Skeletal muscle satellite cell (primary cell): ENCODE measurements around the gene SNIP1.
A peak's percentile ranks its signal among the peaks of the same experiment; 100 is the strongest.
"Not testable (repeated sequence)": the region's sequence is repeated elsewhere in the genome, so short reads cannot be mapped to it uniquely, and the experiment has no call there.

ENCODE experiments used
- H3K27me3 ChIP-seq: 2 replicates; pipeline ENCODE4 v1.7.0; 2013; ENCODE audit warnings: low read length; ENCODE audit not compliant: control insufficient read depth, insufficient read depth
- H3K36me3 ChIP-seq: 2 replicates; pipeline ENCODE4 v1.7.0; 2013; ENCODE audit warnings: mild to moderate bottlenecking, control low read depth, low read length; ENCODE audit not compliant: insufficient read depth
- H3K4me1 ChIP-seq: 2 replicates; pipeline ENCODE4 v1.7.0; 2013; ENCODE audit warnings: low read length; ENCODE audit not compliant: control insufficient read depth, insufficient read depth
- H3K4me2 ChIP-seq: 2 replicates; pipeline ENCODE4 v1.7.0; 2013; ENCODE audit warnings: mild to moderate bottlenecking, low read length
- H3K4me3 ChIP-seq: 2 replicates; pipeline ENCODE4 v1.7.0; 2013; ENCODE audit warnings: low read length
- H3K9ac ChIP-seq: 2 replicates; pipeline ENCODE4 v1.7.0; 2013; ENCODE audit warnings: mild to moderate bottlenecking, low read depth, low read length, moderate library complexity
- H3K9me3 ChIP-seq: replicated peaks from 2 replicates; pipeline ENCODE4 v1.7.0; 2013; ENCODE audit warnings: mild to moderate bottlenecking, control low read depth, low read length

The SNIP1 gene

DNA sequence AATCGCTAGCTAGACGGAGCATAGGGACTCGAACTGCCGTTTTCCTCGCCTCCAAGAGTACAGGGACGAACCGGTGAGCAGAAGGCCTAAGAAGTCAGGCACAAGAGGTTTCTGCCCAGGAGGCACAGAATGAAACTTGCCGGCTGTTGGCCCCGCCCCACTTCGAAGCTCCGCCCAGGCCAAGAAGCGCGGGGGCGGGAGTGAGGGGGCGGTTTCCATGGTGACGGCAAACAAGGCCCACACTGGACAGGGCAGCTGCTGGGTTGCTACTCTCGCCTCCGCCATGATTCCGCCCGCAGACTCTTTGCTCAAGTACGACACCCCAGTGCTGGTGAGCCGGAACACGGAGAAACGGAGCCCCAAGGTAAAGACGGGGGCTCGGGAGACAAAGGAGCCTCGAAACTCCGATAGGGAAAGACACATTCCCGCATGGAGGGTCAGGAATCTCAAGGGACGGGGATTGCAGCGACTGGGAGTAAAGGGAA is 2.7 kb upstream of the SNIP1 start, which contains the start of gene DNALI1:
TSS of gene DNALI1 (plus strand) at position 229 of the 485 bp plus-strand sequence. CDS start at position 284, 55 bp downstream.
- Histone ChIP-seq H3K4me2 (peak within 1 kb of the TSS; percentile 95), H3K9me3 (no peaks in the 10 kb centered on the region), H3K9ac (peak within 1 kb of the TSS; percentile 79), H3K27me3 (no peaks in the 10 kb centered on the region), H3K36me3 (peaks cover 9% of the 10 kb centered on the region), H3K4me3 (peak within 1 kb of the TSS; percentile 71), H3K4me1 (peaks cover 23% of the 10 kb centered on the region)

GRCh38 chr1:37553598-37553926 is 531 bp downstream of the SNIP1 start:
- H3K9me3 ChIP-seq: no peaks in the 10 kb centered on the region
- H3K9ac ChIP-seq: peak overlapping the region; percentile 91
- peaks cover 14% of the 10 kb centered on the region for H3K36me3 ChIP-seq
- peak overlapping the region; percentile 92 for H3K4me3 ChIP-seq
- peaks cover 36% of the 10 kb centered on the region for H3K4me1 ChIP-seq
- no peaks in the 10 kb centered on the region for H3K27me3 ChIP-seq
- peak overlapping the region; percentile 86 for H3K4me2 ChIP-seq

DNA sequence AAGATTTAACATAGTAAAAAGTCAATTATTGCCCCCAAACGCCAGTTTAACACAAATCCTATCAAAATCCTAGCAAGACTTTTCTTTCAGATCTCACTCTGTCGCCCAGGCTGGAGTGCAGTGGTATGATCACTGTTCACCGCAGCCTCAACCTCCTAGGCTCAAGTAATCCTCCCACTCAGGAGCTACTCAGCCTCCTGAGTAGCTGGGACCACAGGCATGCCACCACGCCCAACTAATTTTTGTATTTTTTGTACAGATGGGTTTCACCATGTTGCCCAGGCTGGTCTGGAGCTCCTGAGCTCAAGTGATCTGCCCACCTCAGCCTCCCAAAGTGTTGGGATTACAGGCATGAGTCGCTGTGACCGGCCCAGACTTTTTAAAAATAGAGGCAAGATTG is 4.8 kb downstream of the SNIP1 start:
- Histone ChIP-seq H3K4me2 (peak overlapping the region; percentile 9), H3K4me3 (no peak overlapping the region), H3K9me3 (no peaks in the 10 kb centered on the region), H3K9ac (peak overlapping the region; percentile 4), H3K27me3 (no peaks in the 10 kb centered on the region), H3K36me3 (peaks cover 36% of the 10 kb centered on the region), H3K4me1 (peaks cover 23% of the 10 kb centered on the region)

DNA sequence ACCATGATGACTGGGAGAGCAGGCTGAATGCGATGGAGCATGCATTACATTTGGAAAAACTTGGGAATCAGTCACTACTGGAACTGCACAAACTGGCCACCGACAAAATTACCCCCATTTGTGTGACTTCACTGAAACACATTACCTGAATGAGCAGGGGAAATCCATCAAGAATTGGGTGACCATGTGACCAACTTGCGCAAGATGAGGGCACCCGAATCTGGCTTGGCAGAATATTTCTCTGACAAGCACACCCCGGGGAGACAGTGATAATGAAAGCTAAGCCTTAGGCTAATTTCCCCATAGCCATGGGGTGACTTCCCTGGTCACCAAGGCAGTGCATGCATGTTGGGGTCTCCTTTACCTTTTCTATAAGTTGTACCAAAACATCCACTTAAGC is 9.1 kb downstream of the SNIP1 start:
- H3K4me1 ChIP-seq: peaks cover 10% of the 10 kb centered on the region
- H3K9ac ChIP-seq: no peak overlapping the region
- no peaks in the 10 kb centered on the region for H3K27me3 ChIP-seq
- H3K36me3 ChIP-seq: peaks cover 42% of the 10 kb centered on the region
- H3K4me2 ChIP-seq: no peak overlapping the region
- H3K9me3 ChIP-seq: no peaks in the 10 kb centered on the region
- no peak overlapping the region for H3K4me3 ChIP-seq

DNA sequence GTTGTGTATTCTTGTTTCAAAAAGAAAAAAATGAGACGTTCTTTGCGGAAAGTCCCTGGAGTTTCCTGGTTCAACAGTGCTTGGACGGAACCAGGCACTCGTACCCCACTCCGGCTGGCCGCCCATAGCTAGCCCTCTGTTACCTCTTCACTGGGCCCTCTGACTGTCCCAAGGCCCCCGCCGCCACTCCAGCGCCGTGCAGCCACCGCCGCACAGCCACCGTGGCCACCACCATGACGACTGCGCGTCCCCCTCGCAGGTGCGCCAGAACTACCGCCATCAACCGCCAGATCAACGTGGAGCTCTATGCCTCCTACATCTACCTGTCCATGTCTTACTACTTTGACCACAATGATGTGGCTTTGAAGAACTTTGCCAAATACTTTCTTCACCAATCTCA is 9.6 kb downstream of the SNIP1 start:
- H3K36me3 ChIP-seq: peaks cover 47% of the 10 kb centered on the region

GRCh38 chr1:37540036-37540785 is 13.9 kb downstream of the SNIP1 start:
- Histone ChIP-seq H3K9ac (no peak overlapping the region), H3K36me3 (peaks cover 54% of the 10 kb centered on the region), H3K4me3 (no peak overlapping the region), H3K4me2 (no peak overlapping the region), H3K27me3 (no peaks in the 10 kb centered on the region), H3K4me1 (peaks cover 28% of the 10 kb centered on the region), H3K9me3 (no peaks in the 10 kb centered on the region)

More for the DNA sequence above, 9.6 kb downstream of the SNIP1 start:
- H3K4me1 ChIP-seq: peaks cover 5% of the 10 kb centered on the region
- H3K27me3 ChIP-seq: no peaks in the 10 kb centered on the region
- no peak overlapping the region for H3K9ac ChIP-seq
- no peaks in the 10 kb centered on the region for H3K9me3 ChIP-seq
- no peak overlapping the region for H3K4me2 ChIP-seq
- H3K4me3 ChIP-seq: no peak overlapping the region

GRCh38 chr1:37539154-37539553 is 14.9 kb downstream of the SNIP1 start:
- not testable (repeated sequence) for H3K4me2 ChIP-seq, H3K9me3 ChIP-seq, H3K4me3 ChIP-seq, H3K27me3 ChIP-seq, H3K9ac ChIP-seq
- peaks cover 45% of the 10 kb centered on the region for H3K36me3 ChIP-seq
- H3K4me1 ChIP-seq: peaks cover 36% of the 10 kb centered on the region

DNA sequence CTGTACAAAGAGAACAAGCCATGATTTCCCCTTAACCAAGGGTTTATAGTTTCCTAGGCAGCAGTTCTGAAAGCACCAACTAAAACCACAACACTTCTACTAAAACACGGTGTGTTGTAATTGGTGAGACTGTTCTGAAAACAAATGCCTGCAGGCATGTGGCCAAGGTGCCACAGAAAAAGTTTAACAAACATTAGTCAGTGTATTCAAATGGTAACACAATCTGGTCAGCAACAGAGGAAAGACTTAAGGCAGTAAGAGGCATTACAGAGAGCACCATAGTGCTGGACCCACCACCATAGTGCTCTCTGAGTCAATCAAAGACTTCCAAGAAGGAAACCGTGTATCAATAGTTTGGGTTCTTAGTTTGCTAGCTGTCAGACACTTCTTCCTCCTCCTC is 16.7 kb downstream of the SNIP1 start:
- Histone ChIP-seq H3K4me2 (peak overlapping the region; percentile 30), H3K4me1 (peaks cover 45% of the 10 kb centered on the region), H3K9ac (no peak overlapping the region), H3K9me3 (no peaks in the 10 kb centered on the region), H3K4me3 (no peak overlapping the region), H3K27me3 (no peaks in the 10 kb centered on the region), H3K36me3 (peaks cover 48% of the 10 kb centered on the region)

- H3K4me2 ChIP-seq: no peak overlapping the region
- peak overlapping the region; percentile 31 for H3K9ac ChIP-seq
- H3K4me1 ChIP-seq: peaks cover 45% of the 10 kb centered on the region
- no peaks in the 10 kb centered on the region for H3K9me3 ChIP-seq
- H3K27me3 ChIP-seq: no peaks in the 10 kb centered on the region
- peaks cover 22% of the 10 kb centered on the region for H3K36me3 ChIP-seq
- no peak overlapping the region for H3K4me3 ChIP-seq
These were observed 20.6 kb downstream of the SNIP1 start for GRCh38 chr1:37533317-37534093.

GRCh38 chr1:37532418-37533156 is 21.5 kb downstream of the SNIP1 start:
- not testable (repeated sequence) for H3K9me3 ChIP-seq, H3K9ac ChIP-seq, H3K27me3 ChIP-seq, H3K4me2 ChIP-seq, H3K4me3 ChIP-seq
- peaks cover 18% of the 10 kb centered on the region for H3K36me3 ChIP-seq
- peaks cover 40% of the 10 kb centered on the region for H3K4me1 ChIP-seq

DNA sequence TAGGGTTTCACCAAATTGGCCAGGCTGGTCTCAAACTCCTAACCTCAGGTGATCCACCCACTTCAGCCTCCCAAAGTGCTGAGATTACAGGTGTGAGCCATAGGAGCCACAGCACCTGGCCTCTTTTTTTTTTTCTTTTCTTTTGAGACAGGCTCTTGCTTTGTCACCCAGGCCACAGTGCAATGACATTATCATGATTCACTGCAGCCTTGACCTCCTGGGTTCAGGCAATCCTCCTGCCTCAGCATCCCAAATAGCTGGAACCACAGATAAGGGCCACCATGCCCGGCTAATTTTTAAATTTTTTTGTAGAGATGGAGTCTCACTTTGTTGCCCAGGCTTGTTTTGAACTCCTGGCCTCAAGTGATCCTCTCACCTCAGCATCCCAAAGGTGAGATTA is 24.2 kb downstream of the SNIP1 start:
- H3K27me3 ChIP-seq, H3K4me2 ChIP-seq, H3K9ac ChIP-seq, H3K36me3 ChIP-seq, H3K4me3 ChIP-seq, H3K9me3 ChIP-seq: not testable (repeated sequence)
- H3K4me1 ChIP-seq: peaks cover 16% of the 10 kb centered on the region
